AG08396 (cell line): ENCODE measurements around the gene FOXP1.

Source experiments
- DNase-seq: peaks from one replicate; pipeline ENCODE4 v3.0.0; 2012; ENCODE audit warnings: low spot score, mixed read lengths

FOXP1 gene

DNA sequence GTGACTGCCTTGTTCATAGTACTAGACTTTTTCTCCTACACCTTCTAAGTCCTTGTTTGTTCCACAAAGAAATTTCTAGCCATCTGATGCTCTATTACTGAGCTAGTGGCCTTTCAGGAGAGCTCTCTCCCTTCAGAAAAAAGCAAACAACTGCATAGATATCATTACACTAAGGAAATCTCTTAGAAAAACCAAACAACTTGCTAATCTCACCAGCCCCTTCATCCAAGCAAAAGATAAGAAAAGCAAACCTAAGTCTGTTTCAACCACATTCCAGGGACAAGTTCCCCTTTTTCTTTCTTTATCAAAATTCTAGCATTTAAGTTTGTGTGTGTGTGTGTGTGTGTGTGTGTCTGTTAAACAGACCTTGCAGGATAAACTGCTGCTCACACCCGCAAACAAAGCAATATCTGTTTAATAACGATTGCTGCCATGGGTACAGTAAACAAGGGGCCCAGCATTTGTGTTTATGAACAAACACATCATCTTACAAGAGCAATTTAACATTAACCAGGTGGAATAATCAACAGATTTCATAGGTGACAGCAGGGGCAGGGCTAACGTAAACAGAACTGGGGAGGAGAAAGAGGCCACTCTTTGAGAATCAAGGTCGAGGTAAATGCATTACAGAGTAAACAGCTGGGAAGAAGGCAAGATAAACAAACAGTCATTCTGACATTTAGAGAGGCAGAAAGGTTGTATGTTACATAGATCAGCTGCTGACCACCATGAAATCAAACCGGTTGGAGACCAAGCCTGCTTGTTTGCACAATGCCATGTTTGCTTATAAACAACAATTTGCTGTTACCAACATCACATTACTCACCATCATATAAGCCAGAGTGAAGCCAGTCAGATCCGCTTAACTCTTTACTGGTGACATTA lies 375.1 kb downstream of the FOXP1 start:
- no peak for DNase-seq

DNA sequence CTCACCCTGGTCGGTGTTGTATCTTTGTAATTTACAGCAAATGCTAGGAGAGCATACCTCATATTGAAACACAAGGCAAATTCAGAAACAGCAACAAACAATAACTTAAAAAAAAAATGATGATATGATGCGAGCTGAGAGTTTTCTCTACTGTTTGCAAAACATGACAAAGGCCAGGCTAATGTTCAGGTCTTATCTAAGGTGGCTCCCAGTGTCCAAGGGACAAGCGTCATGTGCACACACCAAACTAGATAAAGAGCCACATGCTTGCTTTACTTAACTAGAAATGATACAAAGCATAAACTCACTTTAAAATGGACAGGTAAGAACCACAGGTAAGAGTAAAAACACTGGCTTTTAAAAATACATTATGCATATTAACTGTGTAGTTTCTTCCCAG lies 375.9 kb downstream of the FOXP1 start:
- DNase-seq = no peak

GRCh38 chr3:71206305-71207165 lies 377.0 kb downstream of the FOXP1 start:
- DNase-seq = no peak

DNA sequence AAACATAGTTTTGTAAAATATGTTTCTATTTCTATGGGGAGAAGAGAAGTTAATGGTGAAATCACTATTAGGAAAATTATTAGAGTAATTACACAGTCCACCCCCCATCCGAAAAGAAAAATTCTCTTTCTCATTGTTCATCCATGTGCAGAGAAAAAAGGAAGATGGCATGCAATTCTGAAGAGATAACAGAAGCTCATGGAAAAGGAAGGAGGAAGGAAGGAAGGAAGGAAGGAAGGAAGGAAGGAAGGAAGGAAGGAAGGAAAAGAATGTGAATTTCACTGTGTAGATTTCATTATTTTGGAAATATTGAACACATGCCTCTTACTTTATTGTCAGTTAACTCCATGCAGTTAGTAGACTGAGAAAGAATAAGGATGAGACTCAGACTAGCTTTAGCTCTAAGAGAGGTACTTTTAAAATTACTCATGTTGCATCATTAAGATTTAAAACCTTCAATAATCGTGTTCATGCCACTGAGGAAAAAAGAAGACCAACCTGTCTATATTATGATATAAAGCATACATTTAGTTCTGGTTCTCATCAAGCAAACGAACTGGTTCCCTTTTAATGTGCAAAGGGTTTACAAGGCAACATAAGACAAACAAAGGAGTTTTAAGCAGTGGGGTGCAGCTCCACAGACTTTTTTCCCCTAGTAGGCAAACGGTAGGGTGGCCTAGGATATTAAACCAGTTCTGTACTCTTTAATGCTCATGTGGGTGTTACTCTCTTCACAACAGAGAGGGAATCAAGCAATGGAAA lies 379.6 kb downstream of the FOXP1 start:
- no peak for DNase-seq

DNA sequence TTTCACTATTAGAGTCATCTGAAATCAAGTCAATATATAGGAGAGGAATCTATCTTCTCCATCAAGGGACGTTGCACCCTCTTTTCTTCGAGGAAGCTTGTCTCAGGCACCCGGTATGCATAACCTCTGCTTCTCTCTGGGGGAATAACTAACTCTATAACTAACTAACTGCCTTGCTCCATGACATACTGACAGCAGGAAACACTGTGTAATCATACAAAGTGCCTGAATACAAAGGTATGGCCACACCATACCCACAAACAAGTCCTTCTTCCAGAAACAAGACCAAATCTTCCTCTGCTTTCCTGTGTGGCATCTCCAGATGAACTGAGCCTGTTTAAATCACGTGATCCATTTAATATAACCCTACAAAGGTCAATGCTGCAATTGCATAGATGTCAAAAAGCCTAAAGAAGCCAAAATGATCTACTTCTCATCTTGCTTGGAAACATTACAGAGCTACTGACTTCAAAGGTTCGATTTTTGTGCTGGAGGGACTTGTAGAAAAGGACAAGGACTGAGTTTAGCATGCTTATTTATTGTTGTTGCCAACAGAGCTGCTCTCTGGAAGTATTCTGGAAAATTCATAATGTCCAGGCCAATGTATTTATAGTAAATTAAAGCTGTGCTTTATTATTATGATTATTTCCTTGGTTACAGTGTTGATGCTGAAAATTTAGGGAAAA lies 380.5 kb downstream of the FOXP1 start:
- DNase-seq = no peak

GRCh38 chr3:71201939-71202338 lies 381.6 kb downstream of the FOXP1 start:
- DNase-seq = peak; percentile 48

DNA sequence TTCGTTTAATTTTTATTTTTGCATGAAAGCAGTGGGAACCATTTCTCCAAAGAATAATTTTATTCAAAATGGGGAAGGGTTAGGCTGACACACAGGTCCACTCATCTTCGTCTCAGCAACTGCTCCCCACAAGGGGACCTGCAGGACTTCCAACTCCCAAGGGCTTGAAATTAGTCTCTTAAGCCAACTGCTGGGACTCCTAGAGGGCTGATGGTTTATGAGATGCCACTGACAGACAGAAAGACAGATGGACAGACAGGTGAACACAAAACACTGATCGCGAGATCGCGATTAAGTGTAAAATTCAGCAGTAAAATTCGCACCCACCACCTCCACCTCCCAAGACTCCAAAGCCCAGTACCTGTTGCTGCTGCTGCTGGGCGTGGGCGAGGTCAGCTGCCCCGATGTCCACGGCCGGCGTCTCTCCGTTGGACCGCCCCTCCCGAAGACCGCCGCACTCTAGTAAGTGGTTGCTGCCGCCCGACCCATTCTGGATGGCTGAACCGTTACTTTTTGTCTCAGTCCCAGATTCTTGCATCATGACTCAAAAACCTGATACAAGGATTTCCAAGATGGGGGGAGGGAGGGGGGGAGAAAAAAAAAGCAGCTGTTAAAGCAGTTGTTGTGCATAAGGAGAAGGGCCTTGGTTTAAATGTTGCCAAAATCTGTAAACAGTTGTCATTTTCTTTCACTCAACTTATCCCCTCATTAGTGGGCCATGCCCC lies 385.5 kb downstream of the FOXP1 start:
- no peak for DNase-seq

GRCh38 chr3:71195492-71195891 lies 388.0 kb downstream of the FOXP1 start:
- peak; percentile 65 for DNase-seq

DNA sequence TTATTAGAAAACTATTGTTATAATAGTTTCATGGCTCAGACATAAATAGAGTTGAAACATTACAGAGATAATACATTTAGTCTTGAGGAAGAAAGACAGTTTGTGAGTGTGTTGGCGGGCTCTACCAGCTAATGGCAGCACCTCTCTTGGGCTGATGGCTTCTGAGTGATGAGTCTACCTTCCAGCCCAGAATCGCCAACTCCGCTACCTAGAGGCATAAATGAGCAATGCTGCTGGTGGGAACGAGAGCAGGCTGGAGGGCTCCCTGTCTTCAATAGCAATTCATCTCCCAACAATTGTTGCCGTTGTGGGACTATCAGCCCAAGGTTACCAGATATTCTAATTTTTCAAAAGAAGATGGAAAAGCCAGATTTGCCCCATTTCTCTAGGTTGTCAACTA lies 388.7 kb downstream of the FOXP1 start:
- DNase-seq = no peak

DNA sequence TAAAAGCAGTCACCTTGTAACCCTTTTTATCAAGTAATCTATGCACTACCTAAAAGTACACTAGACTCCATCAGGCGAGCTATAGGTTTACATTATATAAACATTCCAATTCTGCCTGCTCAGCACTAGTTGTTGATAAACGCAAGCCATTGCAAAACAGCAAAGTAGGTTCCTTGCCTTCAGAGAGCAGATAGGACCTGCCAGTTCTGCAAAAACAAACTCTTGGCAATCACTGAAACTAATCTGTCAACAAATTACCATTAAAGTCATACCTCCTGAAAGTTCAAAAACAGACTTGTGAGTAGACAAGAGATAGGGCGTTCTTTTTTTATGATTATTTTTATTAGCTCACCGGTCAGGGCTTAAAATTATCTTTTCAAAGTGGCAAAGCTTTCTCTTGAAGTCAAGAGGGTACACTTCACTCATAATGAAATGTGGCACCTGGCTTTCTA lies 392.5 kb downstream of the FOXP1 start:
- DNase-seq = no peak

- no peak for DNase-seq
Measured at GRCh38 chr3:71189480-71189879, 394.0 kb downstream of the FOXP1 start.

DNA sequence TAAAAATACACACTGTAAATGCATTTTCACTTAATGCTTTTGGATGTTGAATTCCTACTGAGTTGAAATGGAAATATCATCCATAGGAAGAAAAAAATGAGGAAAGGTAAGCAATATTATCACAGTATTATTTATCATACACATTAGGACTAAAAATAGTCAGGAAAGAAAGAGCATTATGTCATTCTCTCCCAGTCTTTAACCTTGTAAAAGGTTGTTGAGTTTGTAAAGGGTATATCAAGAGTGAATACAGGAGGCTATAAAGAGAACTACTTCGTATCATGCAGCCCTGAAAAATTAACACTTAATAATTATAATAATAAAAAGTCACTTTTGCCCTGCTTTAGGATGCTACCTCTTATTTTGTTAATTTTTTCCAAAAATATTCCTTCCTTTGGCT lies 395.8 kb downstream of the FOXP1 start:
- DNase-seq = no peak

DNA sequence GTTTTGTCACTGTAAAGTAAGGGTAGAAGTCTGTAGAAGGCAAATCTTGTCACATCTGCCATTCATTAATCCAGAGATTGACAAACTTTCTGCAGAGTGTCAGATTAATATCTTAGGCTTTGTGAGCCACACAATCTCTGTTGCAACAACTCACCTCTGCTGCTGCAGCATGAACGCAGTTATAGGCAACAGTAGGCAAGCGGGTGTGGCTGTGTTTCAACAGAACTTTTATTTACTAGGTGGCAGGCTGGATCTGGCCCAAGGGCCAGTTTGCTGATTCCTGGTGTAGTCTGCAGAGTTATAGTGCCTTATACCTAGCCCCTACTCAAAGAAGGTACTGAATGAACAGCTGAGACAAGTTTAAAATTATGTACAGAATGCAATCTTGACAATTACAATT lies 396.7 kb downstream of the FOXP1 start:
- DNase-seq = no peak

- no peak for DNase-seq
Measured at GRCh38 chr3:71185733-71186455, 397.6 kb downstream of the FOXP1 start.

DNA sequence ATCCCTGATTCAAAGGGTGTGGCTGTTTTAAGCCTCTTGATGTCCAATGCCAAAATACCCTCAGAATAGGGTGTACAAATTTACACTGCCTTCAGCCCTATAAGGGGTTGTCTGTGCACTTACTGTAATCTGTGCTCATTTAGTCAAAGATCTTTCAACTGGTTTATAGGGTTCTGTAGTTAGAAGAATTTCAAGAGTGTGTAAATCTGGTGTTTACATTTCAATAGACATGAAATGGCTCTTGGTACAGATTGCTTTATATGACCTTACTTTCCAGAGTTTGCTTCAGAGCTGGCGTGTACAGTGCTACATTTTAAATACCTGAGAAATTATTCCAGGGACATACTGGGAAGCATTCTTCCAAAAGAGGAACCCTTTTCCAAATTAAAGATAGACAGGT lies 399.3 kb downstream of the FOXP1 start:
- no peak for DNase-seq

- no peak for DNase-seq
Measured at GRCh38 chr3:71183549-71183948, 400.0 kb downstream of the FOXP1 start.

DNA sequence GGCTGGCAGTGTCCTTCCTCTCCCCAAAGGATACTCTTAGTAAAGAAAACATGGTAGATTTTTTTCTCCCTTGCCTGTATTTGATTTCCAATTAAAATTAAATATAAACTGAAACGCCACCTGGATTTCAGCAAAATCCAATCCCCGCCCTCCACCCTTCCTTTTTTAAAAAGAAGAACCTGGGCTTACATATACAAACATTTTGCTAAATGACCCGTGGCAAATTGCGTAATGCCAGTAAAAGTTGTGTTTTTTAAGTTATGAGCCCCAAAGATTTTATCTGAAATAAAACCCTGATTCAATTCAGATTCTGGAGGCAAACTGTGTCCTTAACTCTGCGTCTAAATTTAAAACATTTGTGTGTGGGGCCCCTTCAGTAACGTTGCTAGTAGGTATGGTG lies 403.0 kb downstream of the FOXP1 start:
- no peak for DNase-seq

- no peak for DNase-seq
Measured at GRCh38 chr3:71177375-71177774, 406.2 kb downstream of the FOXP1 start.

GRCh38 chr3:71176366-71176765 lies 407.2 kb downstream of the FOXP1 start:
- no peak for DNase-seq

DNA sequence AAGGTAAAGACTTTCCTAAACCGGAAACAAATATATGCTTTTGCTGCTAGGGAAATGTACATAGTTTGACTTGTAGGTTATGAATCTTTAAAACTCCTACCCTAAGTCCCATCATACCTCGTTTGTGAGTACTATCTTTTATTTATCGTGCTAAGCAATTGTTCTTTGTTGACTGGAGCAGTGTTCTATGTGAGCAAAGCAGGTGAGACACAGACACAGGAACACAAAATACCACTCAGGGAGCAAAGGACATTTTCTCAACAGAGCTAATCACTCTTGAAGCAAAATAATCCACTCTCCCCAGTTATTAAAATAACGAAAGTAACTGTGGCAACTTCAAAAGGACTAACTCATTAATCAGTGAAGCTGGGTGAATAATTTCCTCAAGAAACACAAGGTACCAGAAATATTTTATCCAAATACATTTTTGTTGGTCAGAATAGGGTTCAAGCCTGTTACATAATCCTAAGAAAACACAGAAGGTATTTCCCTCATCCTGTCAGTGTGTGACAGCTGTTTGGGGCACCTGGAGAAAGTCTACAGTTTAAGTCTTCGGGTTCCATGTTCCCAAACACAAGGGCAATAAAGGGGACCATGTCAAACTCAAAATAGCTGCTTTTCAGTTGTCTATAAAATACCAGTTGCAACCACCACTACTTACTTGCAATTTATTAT lies 407.7 kb downstream of the FOXP1 start:
- no peak for DNase-seq
